Measurements from ENCODE around the gene MAGI2. TPM values are rescaled to one million over a fixed set of nuclear protein-coding genes. Genes with fewer than 3 reads are reported as not detected.

The MAGI2 gene
- total and polyA plus RNA-seq, 4 donors: 0.37 to 4.1 (median 1.4) TPM

DNA sequence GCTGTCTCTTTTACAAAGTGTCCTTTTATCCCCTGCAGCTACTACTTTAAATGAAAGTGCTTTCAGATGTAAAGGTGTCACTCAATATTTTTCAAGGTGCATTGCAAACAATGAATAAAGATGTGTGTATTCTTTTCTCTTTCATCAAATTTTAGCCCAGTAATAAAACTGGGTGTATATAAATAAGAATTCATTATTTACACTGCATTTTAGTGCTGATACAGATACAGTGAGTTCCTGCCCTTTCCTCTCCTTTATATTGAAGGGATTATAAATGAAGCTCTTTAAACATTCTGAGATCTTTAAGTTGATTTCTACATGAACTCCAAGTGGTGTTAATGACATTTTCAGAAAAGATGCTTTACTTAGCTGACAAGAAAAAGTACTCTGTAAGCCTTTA, 1137.4 kb downstream of the MAGI2 start (continued):
- TF ChIP-seq REST (IDR thresholded peaks at IDR 0.05) (no peak), HNF4G (IDR thresholded peaks at IDR 0.05) (no peak), NR2F2 (IDR thresholded peaks at IDR 0.05) (no peak), FOXA2 (IDR thresholded peaks at IDR 0.05) (no peak), YY1 (IDR thresholded peaks at IDR 0.05) (no peak), MAX (IDR thresholded peaks at IDR 0.05) (no peak), HNF4A (conservative IDR thresholded peaks at IDR 0.05) (no peak)

DNA sequence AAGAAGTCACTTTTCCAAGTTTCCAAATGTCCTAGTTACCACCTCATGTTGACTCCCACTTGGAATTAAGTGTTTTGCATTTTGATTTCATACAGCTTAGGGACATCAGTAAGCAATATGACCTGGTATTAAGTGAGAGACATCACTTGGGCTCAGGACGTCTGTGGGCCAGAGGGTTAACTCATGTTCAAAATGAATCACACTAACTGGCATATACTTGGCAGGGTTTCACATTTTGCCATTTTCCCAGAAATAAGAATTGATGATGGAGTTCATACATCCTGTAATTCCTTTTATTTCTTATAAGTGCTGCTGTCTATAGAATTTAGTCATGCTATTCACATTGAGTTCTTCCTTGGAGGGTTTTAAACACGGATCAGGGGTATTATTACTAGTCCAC, 1138.3 kb downstream of the MAGI2 start:
- Histone ChIP-seq H3K27ac (ENCODE audit: low read depth in 1 of 2, low read length in 2 of 2) (no peak overlapping the region), H3K9me3 (ENCODE audit: control insufficient read depth in 4 of 4, low read length in 3 of 4) (no peaks in the 10 kb centered on the region), H3K4me3 (ENCODE audit: low read depth in 1 of 3, low read length in 3 of 3) (no peak overlapping the region), H3K9ac (ENCODE audit: low read depth in 1 of 2, low read length in 2 of 2) (no peak overlapping the region), H3K27me3 (ENCODE audit: control insufficient read depth in 4 of 4, insufficient read depth in 4 of 4, low read length in 3 of 4) (no peaks in the 10 kb centered on the region), H3K4me1 (ENCODE audit: control insufficient read depth in 4 of 4, insufficient read depth in 4 of 4, low read length in 3 of 4) (no peaks in the 10 kb centered on the region), H3K36me3 (ENCODE audit: control insufficient read depth in 4 of 4, insufficient read depth in 3 of 4, low read depth in 1 of 4, low read length in 3 of 4) (no peaks in the 10 kb centered on the region)
- TF ChIP-seq MAX (IDR thresholded peaks at IDR 0.05): no peak
- TF ChIP-seq YY1 (IDR thresholded peaks at IDR 0.05): no peak
- no peak for TF ChIP-seq REST (IDR thresholded peaks at IDR 0.05)
- no peak for TF ChIP-seq HNF4A (conservative IDR thresholded peaks at IDR 0.05)
- TF ChIP-seq, protein P1, sequence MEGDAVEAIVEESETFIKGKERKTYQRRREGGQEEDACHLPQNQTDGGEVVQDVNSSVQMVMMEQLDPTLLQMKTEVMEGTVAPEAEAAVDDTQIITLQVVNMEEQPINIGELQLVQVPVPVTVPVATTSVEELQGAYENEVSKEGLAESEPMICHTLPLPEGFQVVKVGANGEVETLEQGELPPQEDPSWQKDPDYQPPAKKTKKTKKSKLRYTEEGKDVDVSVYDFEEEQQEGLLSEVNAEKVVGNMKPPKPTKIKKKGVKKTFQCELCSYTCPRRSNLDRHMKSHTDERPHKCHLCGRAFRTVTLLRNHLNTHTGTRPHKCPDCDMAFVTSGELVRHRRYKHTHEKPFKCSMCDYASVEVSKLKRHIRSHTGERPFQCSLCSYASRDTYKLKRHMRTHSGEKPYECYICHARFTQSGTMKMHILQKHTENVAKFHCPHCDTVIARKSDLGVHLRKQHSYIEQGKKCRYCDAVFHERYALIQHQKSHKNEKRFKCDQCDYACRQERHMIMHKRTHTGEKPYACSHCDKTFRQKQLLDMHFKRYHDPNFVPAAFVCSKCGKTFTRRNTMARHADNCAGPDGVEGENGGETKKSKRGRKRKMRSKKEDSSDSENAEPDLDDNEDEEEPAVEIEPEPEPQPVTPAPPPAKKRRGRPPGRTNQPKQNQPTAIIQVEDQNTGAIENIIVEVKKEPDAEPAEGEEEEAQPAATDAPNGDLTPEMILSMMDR (IDR thresholded peaks at IDR 0.05; ENCODE audit: low read depth, low read length, missing input control): no peak
- TF ChIP-seq RXRA (IDR thresholded peaks at IDR 0.05): no peak
- TF ChIP-seq ATF3 (IDR thresholded peaks at IDR 0.05): no peak
- no peak for TF ChIP-seq TAF1 (conservative IDR thresholded peaks at IDR 0.05)
- no peak for TF ChIP-seq GABPA (IDR thresholded peaks at IDR 0.05 in 1 of 2, conservative IDR thresholded peaks at IDR 0.05 in 1 of 2)
- WGBS: 93% methylated on average over 2 of the region's 2 CpGs
- no peak for DNase-seq (ENCODE audit: low spot score)

All from liver (tissue), 9 donors.